ENCODE data around the gene TUBB1.
"Not testable (repeated sequence)": the region's sequence is repeated elsewhere in the genome, so short reads cannot be mapped to it uniquely, and the experiment has no call there.

TUBB1 gene

GRCh38 chr20:59024111-59024530, 4.9 kb downstream of the TUBB1 start:
- no peak for DNase-seq

GRCh38 chr20:59025086-59025485, 5.9 kb downstream of the TUBB1 start:
- no peak for DNase-seq

- DNase-seq, result no peak
Measured at GRCh38 chr20:59025511-59025910, 6.3 kb downstream of the TUBB1 start.

- no peak for DNase-seq
Measured at GRCh38 chr20:59026904-59027740, 7.9 kb downstream of the TUBB1 start.

GRCh38 chr20:59027741-59028320, 8.6 kb downstream of the TUBB1 start:
- DNase-seq, result no peak

- DNase-seq, result no peak
Measured at GRCh38 chr20:59028812-59029211, 9.6 kb downstream of the TUBB1 start.

GRCh38 chr20:59030911-59031563, 11.8 kb downstream of the TUBB1 start:
- no peak for DNase-seq

GRCh38 chr20:59031564-59032022, 12.4 kb downstream of the TUBB1 start:
- no peak for DNase-seq

- DNase-seq, result peak; percentile 98
Measured at GRCh38 chr20:59032023-59032712, 12.9 kb downstream of the TUBB1 start, which contains the start of gene ATP5F1E. Gene ATP5F1E, minus strand, starts transcription at chr20:59032335. Its CDS starts 84 bp downstream, at chr20:59032251.

GRCh38 chr20:59032713-59033059, 13.5 kb downstream of the TUBB1 start:
- no peak for DNase-seq

GRCh38 chr20:59033093-59033492, 13.9 kb downstream of the TUBB1 start:
- DNase-seq, result no peak

GRCh38 chr20:59033616-59034165, 14.5 kb downstream of the TUBB1 start:
- no peak for DNase-seq

GRCh38 chr20:59035381-59035780, 16.2 kb downstream of the TUBB1 start:
- DNase-seq, result no peak

GRCh38 chr20:59037386-59037785, 18.2 kb downstream of the TUBB1 start:
- DNase-seq, result no peak

GRCh38 chr20:59039233-59039632, 20.0 kb downstream of the TUBB1 start:
- no peak for DNase-seq

GRCh38 chr20:59040667-59041066, 21.4 kb downstream of the TUBB1 start:
- DNase-seq, result no peak

GRCh38 chr20:59041487-59041886, 22.3 kb downstream of the TUBB1 start:
- DNase-seq, result not testable (repeated sequence)

- no peak for DNase-seq
Measured at GRCh38 chr20:59042151-59042795, 23.0 kb downstream of the TUBB1 start, which contains the start of gene PRELID3B. Gene PRELID3B, minus strand, starts transcription at chr20:59042786. Its CDS starts 56 bp downstream, at chr20:59042730.

GRCh38 chr20:59042796-59043631, 23.8 kb downstream of the TUBB1 start:
- peak; percentile 92 for DNase-seq

GRCh38 chr20:59043698-59044097, 24.5 kb downstream of the TUBB1 start:
- peak; percentile 29 for DNase-seq

GRCh38 chr20:59044295-59044694, 25.1 kb downstream of the TUBB1 start:
- no peak for DNase-seq
